SK-N-SH treated with all-trans-retinoic acid at 6 μM for 48 hours (cell line): ENCODE data around the gene CD40.

ENCODE experiments used
- ATAC-seq: fragments of 200-7000 bp; cut with Tn5 transposase; 3 replicates; pipeline ENCODE4 v1.9.1; 2020; ENCODE audit warnings: mild to moderate bottlenecking, moderate library complexity
- ARNTL ChIP-seq: fragments of 450-650 bp; formaldehyde crosslinking; IDR thresholded peaks from 2 replicates; pipeline ENCODE4 v1.5.0; 2020; ENCODE audit warnings: low read depth, mild to moderate bottlenecking, moderate library complexity, borderline replicate concordance
- BACH2 ChIP-seq: fragments of 250-450 bp; sonication (Bioruptor Pico); IDR thresholded peaks from 2 replicates; pipeline ENCODE4 v1.9.0; 2021; ENCODE audit warnings: mild to moderate bottlenecking, borderline replicate concordance
- CSDC2 ChIP-seq: fragments of 250-450 bp; sonication (Bioruptor Pico); IDR thresholded peaks from 2 replicates; pipeline ENCODE4 v1.5.0; 2020; ENCODE audit warnings: mild to moderate bottlenecking, moderate library complexity
- ESRRG ChIP-seq: fragments of 250-450 bp; sonication (Bioruptor Pico); IDR thresholded peaks from 2 replicates; pipeline ENCODE4 v1.6.1; 2021; ENCODE audit warnings: mild to moderate bottlenecking
- GLIS3 ChIP-seq: fragments of 250-450 bp; sonication (Bioruptor Pico); IDR thresholded peaks from 2 replicates; pipeline ENCODE4 v1.5.0; 2020; ENCODE audit warnings: mild to moderate bottlenecking, moderate library complexity
- ISL1 ChIP-seq: fragments of 250-450 bp; sonication (Bioruptor Pico); IDR thresholded peaks from 2 replicates; pipeline ENCODE4 v2.1.2; 2022; ENCODE audit warnings: mild to moderate bottlenecking, moderate library complexity
- OSR1 ChIP-seq: fragments of 250-450 bp; sonication (Bioruptor Pico); IDR thresholded peaks from 2 replicates; pipeline ENCODE4 v1.8.0; 2022; ENCODE audit warnings: moderate library complexity, mild to moderate bottlenecking, inconsistent platforms
- PPARA ChIP-seq: fragments of 250-450 bp; sonication (Bioruptor Pico); IDR thresholded peaks from 2 replicates; pipeline ENCODE4 v1.5.0; 2020; ENCODE audit warnings: mild to moderate bottlenecking, borderline replicate concordance
- RARB ChIP-seq: fragments of 250-450 bp; sonication (Bioruptor Pico); IDR thresholded peaks from 2 replicates; pipeline ENCODE4 v1.8.0; 2021; ENCODE audit warnings: mild to moderate bottlenecking, moderate library complexity
- SNAI2 ChIP-seq: fragments of 250-450 bp; sonication (Bioruptor Pico); IDR thresholded peaks from 2 replicates; pipeline ENCODE4 v1.5.0; 2020; ENCODE audit warnings: mild to moderate bottlenecking, moderate library complexity
- TCF4 ChIP-seq: fragments of 250-450 bp; sonication (Bioruptor Pico); IDR thresholded peaks from 2 replicates; pipeline ENCODE4 v1.8.0; 2021; ENCODE audit warnings: mild to moderate bottlenecking, moderate library complexity, borderline replicate concordance
- TOX ChIP-seq: fragments of 250-450 bp; sonication (Bioruptor Pico); IDR thresholded peaks from 2 replicates; pipeline ENCODE4 v1.8.0; 2021; ENCODE audit warnings: mild to moderate bottlenecking, moderate library complexity, borderline replicate concordance
- ZC3H10 ChIP-seq: fragments of 250-450 bp; sonication (Bioruptor Pico); IDR thresholded peaks from 2 replicates; pipeline ENCODE4 v1.5.1; 2021; ENCODE audit warnings: mild to moderate bottlenecking, moderate library complexity
- ZFP30 ChIP-seq: fragments of 450-650 bp; formaldehyde crosslinking; IDR thresholded peaks from 2 replicates; pipeline ENCODE4 v1.5.0; 2022; ENCODE audit warnings: mild to moderate bottlenecking, moderate library complexity
- ZNF565 ChIP-seq: fragments of 450-650 bp; formaldehyde crosslinking; conservative IDR thresholded peaks from 2 replicates; pipeline ENCODE4 v1.5.0; 2020; ENCODE audit warnings: low read depth, mild to moderate bottlenecking, moderate library complexity
- ZNF70 ChIP-seq: fragments of 450-650 bp; formaldehyde crosslinking; IDR thresholded peaks from 2 replicates; pipeline ENCODE4 v1.5.0; 2020; ENCODE audit warnings: mild to moderate bottlenecking, moderate library complexity
- ZNF8 ChIP-seq: fragments of 450-650 bp; formaldehyde crosslinking; IDR thresholded peaks from 2 replicates; pipeline ENCODE4 v1.5.0; 2020; ENCODE audit warnings: mild to moderate bottlenecking, moderate library complexity
- TF ChIP-seq, protein P1 (sequence below): fragments of 250-450 bp; sonication (Bioruptor Pico); IDR thresholded peaks from 2 replicates; pipeline ENCODE4 v1.8.0; 2021; ENCODE audit warnings: low read depth, mild to moderate bottlenecking, moderate library complexity, borderline replicate concordance
- TF ChIP-seq, protein P2 (sequence below): fragments of 250-450 bp; sonication (Bioruptor Pico); IDR thresholded peaks from 2 replicates; pipeline ENCODE4 v1.8.0; 2020; ENCODE audit warnings: mild to moderate bottlenecking, moderate library complexity, borderline replicate concordance
- TF ChIP-seq, protein P3 (sequence below): fragments of 250-450 bp; sonication (Bioruptor Pico); IDR thresholded peaks from 2 replicates; pipeline ENCODE4 v1.5.1; 2021; ENCODE audit warnings: mild to moderate bottlenecking, moderate library complexity
- TF ChIP-seq, protein P4 (sequence below): fragments of 250-450 bp; sonication (Bioruptor Pico); IDR thresholded peaks from 2 replicates; pipeline ENCODE4 v1.5.0; 2020; ENCODE audit warnings: mild to moderate bottlenecking, moderate library complexity

Gene CD40

DNA sequence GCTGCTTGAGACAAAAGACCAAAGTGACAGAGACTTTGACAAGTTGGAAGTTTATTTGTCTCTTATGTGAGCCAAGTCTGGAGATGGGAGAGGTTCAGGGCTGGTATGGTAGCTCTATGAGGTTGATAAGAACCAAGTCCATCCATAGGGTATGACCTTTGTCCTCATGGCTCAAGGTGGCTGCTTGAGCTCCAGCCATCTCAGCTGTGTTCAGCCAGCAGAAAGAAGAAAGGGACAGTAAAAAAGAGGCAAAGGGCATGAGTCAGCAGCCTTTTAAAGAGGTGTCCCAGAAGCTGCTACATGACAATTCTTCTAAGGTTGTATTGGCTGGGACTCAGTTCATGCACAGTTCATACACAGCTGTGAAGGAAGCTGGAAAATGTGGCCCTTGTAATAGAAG is 49.0 kb downstream of the CD40 start:
- no peak for TF ChIP-seq ISL1 (CRISPR knock-in tag)
- no peak for TF ChIP-seq ZNF8 (CRISPR knock-in tag)
- no peak for TF ChIP-seq BACH2 (CRISPR knock-in tag)
- TF ChIP-seq TCF4 (CRISPR knock-in tag), result no peak
- TF ChIP-seq PPARA (CRISPR knock-in tag), result no peak
- TF ChIP-seq, protein P1, sequence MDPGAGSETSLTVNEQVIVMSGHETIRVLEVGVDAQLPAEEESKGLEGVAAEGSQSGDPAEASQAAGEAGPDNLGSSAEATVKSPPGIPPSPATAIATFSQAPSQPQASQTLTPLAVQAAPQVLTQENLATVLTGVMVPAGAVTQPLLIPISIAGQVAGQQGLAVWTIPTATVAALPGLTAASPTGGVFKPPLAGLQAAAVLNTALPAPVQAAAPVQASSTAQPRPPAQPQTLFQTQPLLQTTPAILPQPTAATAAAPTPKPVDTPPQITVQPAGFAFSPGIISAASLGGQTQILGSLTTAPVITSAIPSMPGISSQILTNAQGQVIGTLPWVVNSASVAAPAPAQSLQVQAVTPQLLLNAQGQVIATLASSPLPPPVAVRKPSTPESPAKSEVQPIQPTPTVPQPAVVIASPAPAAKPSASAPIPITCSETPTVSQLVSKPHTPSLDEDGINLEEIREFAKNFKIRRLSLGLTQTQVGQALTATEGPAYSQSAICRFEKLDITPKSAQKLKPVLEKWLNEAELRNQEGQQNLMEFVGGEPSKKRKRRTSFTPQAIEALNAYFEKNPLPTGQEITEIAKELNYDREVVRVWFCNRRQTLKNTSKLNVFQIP (CRISPR knock-in tag), result no peak
- TF ChIP-seq ARNTL (CRISPR knock-in tag), result no peak
- TF ChIP-seq TOX, result no peak
- TF ChIP-seq RARB (CRISPR knock-in tag), result no peak
- TF ChIP-seq, protein P2, sequence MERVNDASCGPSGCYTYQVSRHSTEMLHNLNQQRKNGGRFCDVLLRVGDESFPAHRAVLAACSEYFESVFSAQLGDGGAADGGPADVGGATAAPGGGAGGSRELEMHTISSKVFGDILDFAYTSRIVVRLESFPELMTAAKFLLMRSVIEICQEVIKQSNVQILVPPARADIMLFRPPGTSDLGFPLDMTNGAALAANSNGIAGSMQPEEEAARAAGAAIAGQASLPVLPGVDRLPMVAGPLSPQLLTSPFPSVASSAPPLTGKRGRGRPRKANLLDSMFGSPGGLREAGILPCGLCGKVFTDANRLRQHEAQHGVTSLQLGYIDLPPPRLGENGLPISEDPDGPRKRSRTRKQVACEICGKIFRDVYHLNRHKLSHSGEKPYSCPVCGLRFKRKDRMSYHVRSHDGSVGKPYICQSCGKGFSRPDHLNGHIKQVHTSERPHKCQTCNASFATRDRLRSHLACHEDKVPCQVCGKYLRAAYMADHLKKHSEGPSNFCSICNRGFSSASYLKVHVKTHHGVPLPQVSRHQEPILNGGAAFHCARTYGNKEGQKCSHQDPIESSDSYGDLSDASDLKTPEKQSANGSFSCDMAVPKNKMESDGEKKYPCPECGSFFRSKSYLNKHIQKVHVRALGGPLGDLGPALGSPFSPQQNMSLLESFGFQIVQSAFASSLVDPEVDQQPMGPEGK (CRISPR knock-in tag), result no peak
- ATAC-seq, result no peak

DNA sequence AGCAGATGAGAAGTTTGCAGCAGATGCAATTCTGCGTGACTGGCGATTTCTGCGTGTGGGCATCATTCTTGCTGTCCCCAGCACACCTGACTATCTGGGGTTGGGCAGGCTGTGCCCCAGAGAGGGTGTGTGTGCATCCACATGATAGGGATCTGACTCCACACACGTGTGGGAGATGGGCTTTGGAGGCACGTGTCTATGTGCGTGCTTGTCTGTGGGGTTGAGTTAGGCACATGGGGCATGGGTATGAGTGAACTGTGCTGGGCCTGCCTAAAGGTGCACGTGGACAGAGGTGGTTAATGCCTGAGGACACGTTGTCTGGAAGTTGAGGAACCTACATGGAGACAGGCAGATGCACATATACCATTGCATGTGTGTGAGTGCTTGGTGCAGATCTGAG is 50.3 kb downstream of the CD40 start:
- TF ChIP-seq, protein P3, sequence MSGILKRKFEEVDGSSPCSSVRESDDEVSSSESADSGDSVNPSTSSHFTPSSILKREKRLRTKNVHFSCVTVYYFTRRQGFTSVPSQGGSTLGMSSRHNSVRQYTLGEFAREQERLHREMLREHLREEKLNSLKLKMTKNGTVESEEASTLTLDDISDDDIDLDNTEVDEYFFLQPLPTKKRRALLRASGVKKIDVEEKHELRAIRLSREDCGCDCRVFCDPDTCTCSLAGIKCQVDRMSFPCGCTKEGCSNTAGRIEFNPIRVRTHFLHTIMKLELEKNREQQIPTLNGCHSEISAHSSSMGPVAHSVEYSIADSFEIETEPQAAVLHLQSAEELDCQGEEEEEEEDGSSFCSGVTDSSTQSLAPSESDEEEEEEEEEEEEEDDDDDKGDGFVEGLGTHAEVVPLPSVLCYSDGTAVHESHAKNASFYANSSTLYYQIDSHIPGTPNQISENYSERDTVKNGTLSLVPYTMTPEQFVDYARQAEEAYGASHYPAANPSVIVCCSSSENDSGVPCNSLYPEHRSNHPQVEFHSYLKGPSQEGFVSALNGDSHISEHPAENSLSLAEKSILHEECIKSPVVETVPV (CRISPR knock-in tag), result no peak
- TF ChIP-seq TOX (no peak), RARB (CRISPR knock-in tag) (no peak), OSR1 (CRISPR knock-in tag) (no peak), ZNF8 (CRISPR knock-in tag) (no peak), ESRRG (CRISPR knock-in tag) (no peak), BACH2 (CRISPR knock-in tag) (no peak), TCF4 (CRISPR knock-in tag) (no peak), ZC3H10 (CRISPR knock-in tag) (no peak), SNAI2 (CRISPR knock-in tag) (no peak), CSDC2 (CRISPR knock-in tag) (no peak)
- no peak for ATAC-seq

DNA sequence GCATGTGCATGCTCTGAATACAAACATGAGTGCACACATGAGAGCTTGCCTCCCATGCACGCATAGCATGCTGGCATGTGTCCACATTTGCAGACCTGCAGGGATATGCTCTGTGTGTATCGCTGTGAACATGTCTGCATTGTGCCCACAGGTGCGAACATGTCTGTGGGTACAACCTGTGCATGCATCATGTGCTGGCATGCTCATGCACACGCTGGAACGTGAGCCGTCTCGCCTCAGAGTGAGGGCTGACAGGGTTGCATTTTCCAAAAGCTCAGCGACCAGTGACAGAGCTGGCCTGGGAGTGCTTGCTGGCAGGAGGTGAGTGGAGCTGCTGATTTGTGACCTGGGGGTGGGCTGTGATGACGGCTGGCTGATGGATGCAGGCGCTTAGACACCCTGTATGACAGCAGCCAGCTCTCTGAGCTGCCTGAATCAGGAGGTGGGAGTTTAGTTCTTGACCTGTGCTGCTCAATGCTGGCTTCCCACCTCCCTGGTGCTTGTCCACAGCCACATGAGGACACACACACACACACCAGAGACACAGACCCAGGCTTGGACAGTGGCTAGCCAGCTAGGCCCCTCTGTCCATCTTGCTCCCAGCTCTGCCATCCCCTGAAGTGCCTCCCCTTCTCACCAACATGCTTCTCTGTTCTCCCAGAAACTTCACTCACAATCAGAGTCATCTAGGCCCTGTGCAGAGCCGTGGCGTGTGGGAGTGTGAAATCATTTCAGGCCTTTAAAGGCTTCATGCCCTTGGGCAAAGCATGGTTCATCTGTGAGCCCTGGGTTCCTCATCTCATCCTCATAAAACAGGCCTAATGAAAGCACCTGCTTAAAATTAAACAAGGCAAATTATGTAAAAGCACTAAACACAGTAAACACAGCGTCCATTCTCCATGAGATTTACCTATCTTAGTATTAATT is 51.4 kb downstream of the CD40 start:
- TF ChIP-seq GLIS3 (CRISPR knock-in tag), result no peak
- TF ChIP-seq ZNF565 (CRISPR knock-in tag), result no peak
- TF ChIP-seq, protein P4, sequence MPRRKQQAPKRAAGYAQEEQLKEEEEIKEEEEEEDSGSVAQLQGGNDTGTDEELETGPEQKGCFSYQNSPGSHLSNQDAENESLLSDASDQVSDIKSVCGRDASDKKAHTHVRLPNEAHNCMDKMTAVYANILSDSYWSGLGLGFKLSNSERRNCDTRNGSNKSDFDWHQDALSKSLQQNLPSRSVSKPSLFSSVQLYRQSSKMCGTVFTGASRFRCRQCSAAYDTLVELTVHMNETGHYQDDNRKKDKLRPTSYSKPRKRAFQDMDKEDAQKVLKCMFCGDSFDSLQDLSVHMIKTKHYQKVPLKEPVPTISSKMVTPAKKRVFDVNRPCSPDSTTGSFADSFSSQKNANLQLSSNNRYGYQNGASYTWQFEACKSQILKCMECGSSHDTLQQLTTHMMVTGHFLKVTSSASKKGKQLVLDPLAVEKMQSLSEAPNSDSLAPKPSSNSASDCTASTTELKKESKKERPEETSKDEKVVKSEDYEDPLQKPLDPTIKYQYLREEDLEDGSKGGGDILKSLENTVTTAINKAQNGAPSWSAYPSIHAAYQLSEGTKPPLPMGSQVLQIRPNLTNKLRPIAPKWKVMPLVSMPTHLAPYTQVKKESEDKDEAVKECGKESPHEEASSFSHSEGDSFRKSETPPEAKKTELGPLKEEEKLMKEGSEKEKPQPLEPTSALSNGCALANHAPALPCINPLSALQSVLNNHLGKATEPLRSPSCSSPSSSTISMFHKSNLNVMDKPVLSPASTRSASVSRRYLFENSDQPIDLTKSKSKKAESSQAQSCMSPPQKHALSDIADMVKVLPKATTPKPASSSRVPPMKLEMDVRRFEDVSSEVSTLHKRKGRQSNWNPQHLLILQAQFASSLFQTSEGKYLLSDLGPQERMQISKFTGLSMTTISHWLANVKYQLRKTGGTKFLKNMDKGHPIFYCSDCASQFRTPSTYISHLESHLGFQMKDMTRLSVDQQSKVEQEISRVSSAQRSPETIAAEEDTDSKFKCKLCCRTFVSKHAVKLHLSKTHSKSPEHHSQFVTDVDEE (CRISPR knock-in tag), result no peak
- no peak for TF ChIP-seq SNAI2 (CRISPR knock-in tag)
- no peak for TF ChIP-seq PPARA (CRISPR knock-in tag)
- no peak for TF ChIP-seq ZFP30 (CRISPR knock-in tag)
- TF ChIP-seq ARNTL (CRISPR knock-in tag), result no peak
- TF ChIP-seq BACH2 (CRISPR knock-in tag), result no peak
- no peak for TF ChIP-seq CSDC2 (CRISPR knock-in tag)
- TF ChIP-seq RARB (CRISPR knock-in tag), result no peak
- no peak for TF ChIP-seq ISL1 (CRISPR knock-in tag)
- no peak for TF ChIP-seq ZNF70 (CRISPR knock-in tag)
- no peak for TF ChIP-seq ESRRG (CRISPR knock-in tag)
- no peak for TF ChIP-seq TCF4 (CRISPR knock-in tag)

More for the DNA sequence above, 51.4 kb downstream of the CD40 start:
- ATAC-seq, result no peak
